Lung (tissue), 12 donors: ENCODE data around the gene ATRNL1. TPM values are rescaled to one million over a fixed set of nuclear protein-coding genes. Genes with fewer than 3 reads are reported as not detected.

Experiments
- ATAC-seq: fragments of 200-7000 bp; cut with Tn5 transposase; one replicate; pipeline ENCODE4 v1.9.1; 2020; ENCODE audit warnings: moderate number of reproducible peaks; ENCODE audit not compliant: insufficient read depth, low FRiP score
- DNase-seq, 3 donors: peaks; one replicate each; pipeline ENCODE4 v3.0.0-alpha.2; 2013 to 2017
- H3K27ac ChIP-seq, 2 donors: one replicate each; pipeline ENCODE4 v1.5.1; 2013; ENCODE audit warnings: mild to moderate bottlenecking in 2 of 2, moderate library complexity in 2 of 2, control low read depth in 1 of 2, inconsistent platforms in 1 of 2, low read depth in 1 of 2, low read length in 1 of 2
- H3K27me3 ChIP-seq, 3 donors: one replicate each; pipeline ENCODE4 v1.5.1; 2013; ENCODE audit warnings: low read length in 2 of 3; ENCODE audit not compliant: control insufficient read depth in 3 of 3, insufficient read depth in 3 of 3
- H3K36me3 ChIP-seq, 4 donors: one replicate each; pipeline ENCODE4 v1.5.1; 2013; ENCODE audit warnings: low read length in 4 of 4, mild to moderate bottlenecking in 1 of 4, moderate library complexity in 1 of 4; ENCODE audit not compliant: control insufficient read depth in 4 of 4, insufficient read depth in 4 of 4
- H3K4me1 ChIP-seq, 5 donors: one replicate each; pipeline ENCODE4 v1.5.1; 2013; ENCODE audit warnings: low read length in 5 of 5, mild to moderate bottlenecking in 2 of 5, moderate library complexity in 1 of 5; ENCODE audit not compliant: control insufficient read depth in 5 of 5, insufficient read depth in 5 of 5
- H3K4me3 ChIP-seq: one replicate; pipeline ENCODE4 v1.5.1; 2013; ENCODE audit warnings: mild to moderate bottlenecking, control low read depth, moderate library complexity
- H3K9ac ChIP-seq, 2 donors: one replicate each; pipeline ENCODE4 v1.5.1; 2013; ENCODE audit warnings: low read length in 2 of 2, control low read depth in 1 of 2; ENCODE audit not compliant: insufficient read depth in 1 of 2
- H3K9me3 ChIP-seq, 4 donors: one replicate each; pipeline ENCODE4 v1.5.1; 2013; ENCODE audit warnings: low read length in 3 of 4, mild to moderate bottlenecking in 1 of 4, moderate library complexity in 1 of 4; ENCODE audit not compliant: control insufficient read depth in 4 of 4, insufficient read depth in 3 of 4
- CTCF ChIP-seq: IDR thresholded peaks from 2 replicates; pipeline ENCODE4 v1.5.1; 2012; ENCODE audit warnings: mild to moderate bottlenecking; ENCODE audit errors: control extremely low read depth, extremely low read depth
- WGBS, 2 donors: extraction: QIAGEN DNeasy Blood & Tissue Kit; methylation state at CpG; one replicate each; pipeline ENCODE4 v1.1.7; 2013; 5-methylcytosine and 5-hydroxymethylcytosine counted together
- polyA plus RNA-seq, 2 donors: library from polyadenylated mRNA; stranded (reverse); fragments of 200-250 nt; gene quantifications; one replicate each; pipeline ENCODE4 v1.2.1, GENCODE V29; 2013
- total RNA-seq, 2 donors: library from RNA; depleted of rRNA in 1 of 2; stranded (reverse); fragments of >200 nt in 1 of 2; gene quantifications; one replicate each; pipeline ENCODE4 v1.2.1, GENCODE V29; 2014 to 2021
- donor health status: control.
- donor health status: control.
- donor health status: Bipolar disorder and iron deficiency.
- donor health status: healthy.
- donor health status: DM: yes; HTN: yes; CAD: no.

The ATRNL1 gene
- total and polyA plus RNA-seq, 4 donors: 0.05 to 11.1 (median 0.24) TPM

GRCh38 chr10:115049960-115050359 is 43.2 kb upstream of the ATRNL1 start:
- ATAC-seq (no peak), DNase-seq (peak in 2 of 3 donors; percentile 22 to 38)
- 45 to 59% methylated on average over 3 of the region's 3 CpGs for WGBS, 2 donors
- Histone ChIP-seq H3K4me1 (peaks cover 0 to 3% (median 0%) of the 10 kb centered on the region in 5 donors), H3K9ac (no peak overlapping the region), H3K4me3 (no peak overlapping the region), H3K27ac (no peak overlapping the region), H3K36me3 (no peaks in the 10 kb centered on the region), H3K27me3 (no peaks in the 10 kb centered on the region), H3K9me3 (peaks cover 0 to 2% (median 0%) of the 10 kb centered on the region in 4 donors)
- TF ChIP-seq CTCF: no peak

- H3K27me3 ChIP-seq: no peaks in the 10 kb centered on the region
- no peak overlapping the region for H3K27ac ChIP-seq
- no peaks in the 10 kb centered on the region for H3K36me3 ChIP-seq
- H3K9ac ChIP-seq: no peak overlapping the region
- no peak overlapping the region for H3K4me3 ChIP-seq
- H3K4me1 ChIP-seq: peaks cover 0 to 3% (median 0%) of the 10 kb centered on the region in 5 donors
- H3K9me3 ChIP-seq: peaks cover 0 to 2% (median 0%) of the 10 kb centered on the region in 4 donors
- no peak for TF ChIP-seq CTCF
- WGBS, 2 donors: 90 to 92% methylated on average over 3 of the region's 3 CpGs
- ATAC-seq (no peak), DNase-seq (no peak)
Observed at GRCh38 chr10:115050375-115051010, 42.7 kb upstream of the ATRNL1 start.

GRCh38 chr10:115051216-115051615 is 41.9 kb upstream of the ATRNL1 start:
- H3K27me3 ChIP-seq: no peaks in the 10 kb centered on the region
- H3K9me3 ChIP-seq: peaks cover 0 to 2% (median 0%) of the 10 kb centered on the region in 4 donors
- DNase-seq (no peak), ATAC-seq (no peak)
- WGBS, 2 donors: 90 to 97% methylated on average over 2 of the region's 2 CpGs
- H3K27ac ChIP-seq: no peak overlapping the region
- TF ChIP-seq CTCF: no peak
- no peaks in the 10 kb centered on the region for H3K36me3 ChIP-seq
- H3K4me1 ChIP-seq: peaks cover 0 to 3% (median 0%) of the 10 kb centered on the region in 5 donors
- H3K4me3 ChIP-seq: no peak overlapping the region
- H3K9ac ChIP-seq: no peak overlapping the region
